ENCODE results near the gene MAML1.

DNA sequence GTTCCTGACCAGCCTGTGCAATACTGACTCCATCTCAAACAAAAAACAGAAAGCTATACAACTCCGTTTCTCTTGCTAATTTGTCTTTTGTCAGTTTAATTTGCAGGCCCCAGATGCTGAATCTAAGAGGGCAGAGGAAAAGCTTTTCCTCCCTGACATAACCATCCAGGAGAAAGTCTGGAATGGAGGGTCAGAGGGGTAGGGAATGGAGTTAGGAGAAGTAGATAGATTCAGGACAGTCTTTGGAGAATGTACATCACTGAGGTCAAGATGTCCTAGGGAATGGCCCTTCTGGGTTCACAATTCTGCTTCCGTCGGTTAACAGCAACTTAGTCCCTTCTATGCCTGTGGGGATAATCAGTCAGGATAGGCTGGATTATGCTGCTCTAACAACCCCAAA, 81.5 kb downstream of the MAML1 start:
- TF ChIP-seq EZH2 (IDR thresholded peaks at IDR 0.05; ENCODE audit: borderline replicate concordance), result no peak
- TF ChIP-seq, protein P1, sequence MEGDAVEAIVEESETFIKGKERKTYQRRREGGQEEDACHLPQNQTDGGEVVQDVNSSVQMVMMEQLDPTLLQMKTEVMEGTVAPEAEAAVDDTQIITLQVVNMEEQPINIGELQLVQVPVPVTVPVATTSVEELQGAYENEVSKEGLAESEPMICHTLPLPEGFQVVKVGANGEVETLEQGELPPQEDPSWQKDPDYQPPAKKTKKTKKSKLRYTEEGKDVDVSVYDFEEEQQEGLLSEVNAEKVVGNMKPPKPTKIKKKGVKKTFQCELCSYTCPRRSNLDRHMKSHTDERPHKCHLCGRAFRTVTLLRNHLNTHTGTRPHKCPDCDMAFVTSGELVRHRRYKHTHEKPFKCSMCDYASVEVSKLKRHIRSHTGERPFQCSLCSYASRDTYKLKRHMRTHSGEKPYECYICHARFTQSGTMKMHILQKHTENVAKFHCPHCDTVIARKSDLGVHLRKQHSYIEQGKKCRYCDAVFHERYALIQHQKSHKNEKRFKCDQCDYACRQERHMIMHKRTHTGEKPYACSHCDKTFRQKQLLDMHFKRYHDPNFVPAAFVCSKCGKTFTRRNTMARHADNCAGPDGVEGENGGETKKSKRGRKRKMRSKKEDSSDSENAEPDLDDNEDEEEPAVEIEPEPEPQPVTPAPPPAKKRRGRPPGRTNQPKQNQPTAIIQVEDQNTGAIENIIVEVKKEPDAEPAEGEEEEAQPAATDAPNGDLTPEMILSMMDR (IDR thresholded peaks at IDR 0.05; ENCODE audit: poor library complexity), result no peak

Measured in hepatocyte (in vitro differentiated cells).